HL-60 (cell line): ENCODE results near the gene TMEM117.

Source experiments
- DNase-seq, 2 experiments: peaks; one replicate each; pipeline ENCODE4 v3.0.0-alpha.2; 2010 to 2020; ENCODE audit warnings: low read depth in 1 of 2, low spot score in 1 of 2
- H3K27ac ChIP-seq: fragments of 250-450 bp; sonication (Bioruptor Pico); replicated peaks from 2 replicates; pipeline ENCODE4 v1.5.1; 2020; ENCODE audit warnings: mild to moderate bottlenecking, moderate library complexity
- H3K27me3 ChIP-seq: fragments of 250-450 bp; sonication (Bioruptor Pico); 2 replicates; pipeline ENCODE4 v1.5.1; 2021; ENCODE audit warnings: mild to moderate bottlenecking, moderate library complexity; ENCODE audit not compliant: insufficient read depth, poor library complexity, severe bottlenecking
- H3K4me3 ChIP-seq: replicated peaks from 2 replicates; pipeline ENCODE4 v1.5.1; 2011; ENCODE audit warnings: mild to moderate bottlenecking, control low read depth, low read length; ENCODE audit not compliant: insufficient read depth
- GABPA ChIP-seq: IDR thresholded peaks from 2 replicates; pipeline ENCODE4 v1.6.1; 2012; ENCODE audit warnings: low read depth
- POLR2AphosphoS5 ChIP-seq: IDR thresholded peaks from 2 replicates; pipeline ENCODE4 v1.6.1; 2012; ENCODE audit warnings: low read depth
- SPI1 ChIP-seq: IDR thresholded peaks from 2 replicates; pipeline ENCODE4 v1.6.1; 2012; ENCODE audit warnings: low read depth, mild to moderate bottlenecking, borderline replicate concordance
- TF ChIP-seq, protein P1 (sequence below): IDR thresholded peaks from 2 replicates; pipeline ENCODE4 v1.6.1; 2012; ENCODE audit warnings: low read depth; ENCODE audit not compliant: insufficient replicate concordance
- TF ChIP-seq, protein P2 (sequence below): IDR thresholded peaks from one replicate; pipeline ENCODE4 v1.5.1; 2011; ENCODE audit warnings: low read length, control low read depth, inconsistent platforms; ENCODE audit not compliant: insufficient read depth

TMEM117 gene

DNA sequence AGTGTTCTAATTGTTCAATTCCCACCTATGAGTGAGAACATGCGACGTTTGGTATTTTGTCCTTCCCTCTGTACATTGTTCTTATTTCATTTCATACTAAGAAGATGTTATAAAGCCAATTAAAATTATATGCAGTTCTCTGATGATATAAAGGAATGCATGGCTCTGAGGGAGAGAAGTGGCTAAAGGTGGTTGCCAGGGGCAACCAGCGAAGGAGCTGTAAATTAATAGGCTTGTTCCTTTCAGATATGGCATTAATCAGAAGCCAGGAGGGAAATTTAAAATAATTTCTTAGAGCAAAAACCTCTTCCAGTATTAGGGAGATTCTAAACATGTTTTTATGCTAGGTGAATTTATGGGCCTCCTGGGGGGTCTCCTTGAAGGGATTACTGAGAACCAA lies 227.8 kb downstream of the TMEM117 start:
- H3K4me3 ChIP-seq = no peak overlapping the region

GRCh38 chr12:44076871-44077270 lies 241.0 kb downstream of the TMEM117 start:
- no peak for DNase-seq
- Histone ChIP-seq H3K4me3 (no peak overlapping the region), H3K27me3 (no peaks in the 10 kb centered on the region), H3K27ac (no peak overlapping the region)
- TF ChIP-seq POLR2AphosphoS5 (no peak), SPI1 (no peak), GABPA (no peak)
- TF ChIP-seq, protein P1, sequence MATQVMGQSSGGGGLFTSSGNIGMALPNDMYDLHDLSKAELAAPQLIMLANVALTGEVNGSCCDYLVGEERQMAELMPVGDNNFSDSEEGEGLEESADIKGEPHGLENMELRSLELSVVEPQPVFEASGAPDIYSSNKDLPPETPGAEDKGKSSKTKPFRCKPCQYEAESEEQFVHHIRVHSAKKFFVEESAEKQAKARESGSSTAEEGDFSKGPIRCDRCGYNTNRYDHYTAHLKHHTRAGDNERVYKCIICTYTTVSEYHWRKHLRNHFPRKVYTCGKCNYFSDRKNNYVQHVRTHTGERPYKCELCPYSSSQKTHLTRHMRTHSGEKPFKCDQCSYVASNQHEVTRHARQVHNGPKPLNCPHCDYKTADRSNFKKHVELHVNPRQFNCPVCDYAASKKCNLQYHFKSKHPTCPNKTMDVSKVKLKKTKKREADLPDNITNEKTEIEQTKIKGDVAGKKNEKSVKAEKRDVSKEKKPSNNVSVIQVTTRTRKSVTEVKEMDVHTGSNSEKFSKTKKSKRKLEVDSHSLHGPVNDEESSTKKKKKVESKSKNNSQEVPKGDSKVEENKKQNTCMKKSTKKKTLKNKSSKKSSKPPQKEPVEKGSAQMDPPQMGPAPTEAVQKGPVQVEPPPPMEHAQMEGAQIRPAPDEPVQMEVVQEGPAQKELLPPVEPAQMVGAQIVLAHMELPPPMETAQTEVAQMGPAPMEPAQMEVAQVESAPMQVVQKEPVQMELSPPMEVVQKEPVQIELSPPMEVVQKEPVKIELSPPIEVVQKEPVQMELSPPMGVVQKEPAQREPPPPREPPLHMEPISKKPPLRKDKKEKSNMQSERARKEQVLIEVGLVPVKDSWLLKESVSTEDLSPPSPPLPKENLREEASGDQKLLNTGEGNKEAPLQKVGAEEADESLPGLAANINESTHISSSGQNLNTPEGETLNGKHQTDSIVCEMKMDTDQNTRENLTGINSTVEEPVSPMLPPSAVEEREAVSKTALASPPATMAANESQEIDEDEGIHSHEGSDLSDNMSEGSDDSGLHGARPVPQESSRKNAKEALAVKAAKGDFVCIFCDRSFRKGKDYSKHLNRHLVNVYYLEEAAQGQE = no peak
- TF ChIP-seq, protein P2, sequence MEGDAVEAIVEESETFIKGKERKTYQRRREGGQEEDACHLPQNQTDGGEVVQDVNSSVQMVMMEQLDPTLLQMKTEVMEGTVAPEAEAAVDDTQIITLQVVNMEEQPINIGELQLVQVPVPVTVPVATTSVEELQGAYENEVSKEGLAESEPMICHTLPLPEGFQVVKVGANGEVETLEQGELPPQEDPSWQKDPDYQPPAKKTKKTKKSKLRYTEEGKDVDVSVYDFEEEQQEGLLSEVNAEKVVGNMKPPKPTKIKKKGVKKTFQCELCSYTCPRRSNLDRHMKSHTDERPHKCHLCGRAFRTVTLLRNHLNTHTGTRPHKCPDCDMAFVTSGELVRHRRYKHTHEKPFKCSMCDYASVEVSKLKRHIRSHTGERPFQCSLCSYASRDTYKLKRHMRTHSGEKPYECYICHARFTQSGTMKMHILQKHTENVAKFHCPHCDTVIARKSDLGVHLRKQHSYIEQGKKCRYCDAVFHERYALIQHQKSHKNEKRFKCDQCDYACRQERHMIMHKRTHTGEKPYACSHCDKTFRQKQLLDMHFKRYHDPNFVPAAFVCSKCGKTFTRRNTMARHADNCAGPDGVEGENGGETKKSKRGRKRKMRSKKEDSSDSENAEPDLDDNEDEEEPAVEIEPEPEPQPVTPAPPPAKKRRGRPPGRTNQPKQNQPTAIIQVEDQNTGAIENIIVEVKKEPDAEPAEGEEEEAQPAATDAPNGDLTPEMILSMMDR = no peak

More for the DNA sequence above, 227.8 kb downstream of the TMEM117 start:
- TF ChIP-seq, protein P1 = no peak
- no peak for DNase-seq
- Histone ChIP-seq H3K27me3 (no peaks in the 10 kb centered on the region), H3K27ac (no peak overlapping the region)

- Histone ChIP-seq H3K4me3 (no peak overlapping the region), H3K27me3 (no peaks in the 10 kb centered on the region), H3K27ac (no peak overlapping the region)
- TF ChIP-seq GABPA (no peak), POLR2AphosphoS5 (no peak)
- TF ChIP-seq, protein P1 = no peak
- TF ChIP-seq, protein P2 = no peak
- no peak for DNase-seq
Observed at GRCh38 chr12:44077294-44077693, 241.4 kb downstream of the TMEM117 start.

GRCh38 chr12:44078273-44078672 lies 242.4 kb downstream of the TMEM117 start:
- DNase-seq = no peak
- TF ChIP-seq, protein P2 = no peak
- TF ChIP-seq POLR2AphosphoS5 (no peak), SPI1 (no peak), GABPA (no peak)
- TF ChIP-seq, protein P1 = no peak

More at GRCh38 chr12:44078273-44078672, 242.4 kb downstream of the TMEM117 start:
- Histone ChIP-seq H3K27me3 (no peaks in the 10 kb centered on the region), H3K4me3 (no peak overlapping the region), H3K27ac (no peak overlapping the region)
